ENCODE measurements around the gene LPCAT1. TPM values are rescaled to one million over a fixed set of nuclear protein-coding genes. Genes with fewer than 3 reads are reported as not detected.

The LPCAT1 gene
- total and polyA plus RNA-seq, 2 of the 13 experiments (the other 11 are each of a cell fraction or from before 2014, with no cell fraction given) = 29.8 to 90.6 TPM

DNA sequence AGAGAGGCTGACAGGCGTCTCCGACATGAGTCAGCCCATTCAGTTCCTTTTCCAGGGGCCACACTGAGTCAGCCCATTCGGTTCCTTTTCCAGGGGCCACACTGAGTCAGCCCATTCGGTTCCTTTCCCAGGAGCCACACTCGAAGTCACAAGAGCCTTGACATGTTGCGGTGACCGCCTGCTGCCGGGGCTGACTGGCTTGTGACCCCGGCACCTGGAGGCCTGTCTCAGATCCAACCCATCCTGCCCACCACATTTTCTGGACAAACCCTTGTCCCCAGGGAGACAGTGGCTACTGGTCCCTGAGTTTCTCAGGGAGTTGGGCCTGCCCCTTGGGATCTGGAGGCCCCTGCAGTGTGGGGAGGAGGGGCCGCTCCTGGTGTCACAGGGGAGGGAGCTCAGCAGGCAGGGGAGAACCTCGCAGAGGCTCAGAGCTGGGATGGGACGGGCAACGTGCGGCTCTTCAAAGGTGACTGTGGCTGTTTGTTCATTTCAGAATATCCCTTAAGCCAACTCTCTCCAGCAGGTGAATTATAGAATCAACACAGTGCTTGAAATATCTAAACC, 40.5 kb upstream of the LPCAT1 start (continued):
- TF ChIP-seq CREM (IDR thresholded peaks at IDR 0.05) = peak; percentile 52
- no peak for TF ChIP-seq CREM (CRISPR knock-in tag; IDR thresholded peaks at IDR 0.05)
- TF ChIP-seq SNAPC2 (CRISPR knock-in tag; IDR thresholded peaks at IDR 0.05) = 0 out of 2 replicates have a peak, but pooled peaks have one; percentile 14
- peak; percentile 12 to 59; a peak in 1 of 4 replicates for TF ChIP-seq MAFK (conservative IDR thresholded peaks at IDR 0.05 in 1 of 2, IDR thresholded peaks at IDR 0.05 in 1 of 2; ENCODE audit: low read length in 2 of 2)
- TF ChIP-seq, protein P1, sequence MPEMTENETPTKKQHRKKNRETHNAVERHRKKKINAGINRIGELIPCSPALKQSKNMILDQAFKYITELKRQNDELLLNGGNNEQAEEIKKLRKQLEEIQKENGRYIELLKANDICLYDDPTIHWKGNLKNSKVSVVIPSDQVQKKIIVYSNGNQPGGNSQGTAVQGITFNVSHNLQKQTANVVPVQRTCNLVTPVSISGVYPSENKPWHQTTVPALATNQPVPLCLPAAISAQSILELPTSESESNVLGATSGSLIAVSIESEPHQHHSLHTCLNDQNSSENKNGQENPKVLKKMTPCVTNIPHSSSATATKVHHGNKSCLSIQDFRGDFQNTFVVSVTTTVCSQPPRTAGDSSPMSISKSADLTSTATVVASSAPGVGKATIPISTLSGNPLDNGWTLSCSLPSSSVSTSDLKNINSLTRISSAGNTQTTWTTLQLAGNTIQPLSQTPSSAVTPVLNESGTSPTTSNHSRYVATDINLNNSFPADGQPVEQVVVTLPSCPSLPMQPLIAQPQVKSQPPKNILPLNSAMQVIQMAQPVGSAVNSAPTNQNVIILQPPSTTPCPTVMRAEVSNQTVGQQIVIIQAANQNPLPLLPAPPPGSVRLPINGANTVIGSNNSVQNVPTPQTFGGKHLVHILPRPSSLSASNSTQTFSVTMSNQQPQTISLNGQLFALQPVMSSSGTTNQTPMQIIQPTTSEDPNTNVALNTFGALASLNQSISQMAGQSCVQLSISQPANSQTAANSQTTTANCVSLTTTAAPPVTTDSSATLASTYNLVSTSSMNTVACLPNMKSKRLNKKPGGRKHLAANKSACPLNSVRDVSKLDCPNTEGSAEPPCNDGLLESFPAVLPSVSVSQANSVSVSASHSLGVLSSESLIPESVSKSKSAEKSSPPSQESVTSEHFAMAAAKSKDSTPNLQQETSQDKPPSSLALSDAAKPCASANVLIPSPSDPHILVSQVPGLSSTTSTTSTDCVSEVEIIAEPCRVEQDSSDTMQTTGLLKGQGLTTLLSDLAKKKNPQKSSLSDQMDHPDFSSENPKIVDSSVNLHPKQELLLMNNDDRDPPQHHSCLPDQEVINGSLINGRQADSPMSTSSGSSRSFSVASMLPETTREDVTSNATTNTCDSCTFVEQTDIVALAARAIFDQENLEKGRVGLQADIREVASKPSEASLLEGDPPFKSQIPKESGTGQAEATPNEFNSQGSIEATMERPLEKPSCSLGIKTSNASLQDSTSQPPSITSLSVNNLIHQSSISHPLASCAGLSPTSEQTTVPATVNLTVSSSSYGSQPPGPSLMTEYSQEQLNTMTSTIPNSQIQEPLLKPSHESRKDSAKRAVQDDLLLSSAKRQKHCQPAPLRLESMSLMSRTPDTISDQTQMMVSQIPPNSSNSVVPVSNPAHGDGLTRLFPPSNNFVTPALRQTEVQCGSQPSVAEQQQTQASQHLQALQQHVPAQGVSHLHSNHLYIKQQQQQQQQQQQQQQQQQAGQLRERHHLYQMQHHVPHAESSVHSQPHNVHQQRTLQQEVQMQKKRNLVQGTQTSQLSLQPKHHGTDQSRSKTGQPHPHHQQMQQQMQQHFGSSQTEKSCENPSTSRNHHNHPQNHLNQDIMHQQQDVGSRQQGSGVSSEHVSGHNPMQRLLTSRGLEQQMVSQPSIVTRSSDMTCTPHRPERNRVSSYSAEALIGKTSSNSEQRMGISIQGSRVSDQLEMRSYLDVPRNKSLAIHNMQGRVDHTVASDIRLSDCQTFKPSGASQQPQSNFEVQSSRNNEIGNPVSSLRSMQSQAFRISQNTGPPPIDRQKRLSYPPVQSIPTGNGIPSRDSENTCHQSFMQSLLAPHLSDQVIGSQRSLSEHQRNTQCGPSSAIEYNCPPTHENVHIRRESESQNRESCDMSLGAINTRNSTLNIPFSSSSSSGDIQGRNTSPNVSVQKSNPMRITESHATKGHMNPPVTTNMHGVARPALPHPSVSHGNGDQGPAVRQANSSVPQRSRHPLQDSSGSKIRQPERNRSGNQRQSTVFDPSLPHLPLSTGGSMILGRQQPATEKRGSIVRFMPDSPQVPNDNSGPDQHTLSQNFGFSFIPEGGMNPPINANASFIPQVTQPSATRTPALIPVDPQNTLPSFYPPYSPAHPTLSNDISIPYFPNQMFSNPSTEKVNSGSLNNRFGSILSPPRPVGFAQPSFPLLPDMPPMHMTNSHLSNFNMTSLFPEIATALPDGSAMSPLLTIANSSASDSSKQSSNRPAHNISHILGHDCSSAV (CRISPR knock-in tag; IDR thresholded peaks at IDR 0.05; ENCODE audit: borderline replicate concordance) = no peak
- TF ChIP-seq NRL (CRISPR knock-in tag; IDR thresholded peaks at IDR 0.05; ENCODE audit: borderline replicate concordance) = peak; percentile 62; the same call in 1 of the 2 replicates
- TF ChIP-seq, protein P2, sequence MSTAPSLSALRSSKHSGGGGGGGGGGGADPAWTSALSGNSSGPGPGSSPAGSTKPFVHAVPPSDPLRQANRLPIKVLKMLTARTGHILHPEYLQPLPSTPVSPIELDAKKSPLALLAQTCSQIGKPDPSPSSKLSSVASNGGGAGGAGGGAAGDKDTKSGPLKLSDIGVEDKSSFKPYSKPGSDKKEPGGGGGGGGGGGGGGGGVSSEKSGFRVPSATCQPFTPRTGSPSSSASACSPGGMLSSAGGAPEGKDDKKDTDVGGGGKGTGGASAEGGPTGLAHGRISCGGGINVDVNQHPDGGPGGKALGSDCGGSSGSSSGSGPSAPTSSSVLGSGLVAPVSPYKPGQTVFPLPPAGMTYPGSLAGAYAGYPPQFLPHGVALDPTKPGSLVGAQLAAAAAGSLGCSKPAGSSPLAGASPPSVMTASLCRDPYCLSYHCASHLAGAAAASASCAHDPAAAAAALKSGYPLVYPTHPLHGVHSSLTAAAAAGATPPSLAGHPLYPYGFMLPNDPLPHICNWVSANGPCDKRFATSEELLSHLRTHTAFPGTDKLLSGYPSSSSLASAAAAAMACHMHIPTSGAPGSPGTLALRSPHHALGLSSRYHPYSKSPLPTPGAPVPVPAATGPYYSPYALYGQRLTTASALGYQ (CRISPR knock-in tag; IDR thresholded peaks at IDR 0.05) = 0 out of 2 replicates have a peak, but pooled peaks have one; percentile 39
- TF ChIP-seq RORA (CRISPR knock-in tag; IDR thresholded peaks at IDR 0.05) = no peak
- TF ChIP-seq JUNB (CRISPR knock-in tag; IDR thresholded peaks at IDR 0.05; ENCODE audit: borderline replicate concordance) = no peak
- TF ChIP-seq, protein P3, sequence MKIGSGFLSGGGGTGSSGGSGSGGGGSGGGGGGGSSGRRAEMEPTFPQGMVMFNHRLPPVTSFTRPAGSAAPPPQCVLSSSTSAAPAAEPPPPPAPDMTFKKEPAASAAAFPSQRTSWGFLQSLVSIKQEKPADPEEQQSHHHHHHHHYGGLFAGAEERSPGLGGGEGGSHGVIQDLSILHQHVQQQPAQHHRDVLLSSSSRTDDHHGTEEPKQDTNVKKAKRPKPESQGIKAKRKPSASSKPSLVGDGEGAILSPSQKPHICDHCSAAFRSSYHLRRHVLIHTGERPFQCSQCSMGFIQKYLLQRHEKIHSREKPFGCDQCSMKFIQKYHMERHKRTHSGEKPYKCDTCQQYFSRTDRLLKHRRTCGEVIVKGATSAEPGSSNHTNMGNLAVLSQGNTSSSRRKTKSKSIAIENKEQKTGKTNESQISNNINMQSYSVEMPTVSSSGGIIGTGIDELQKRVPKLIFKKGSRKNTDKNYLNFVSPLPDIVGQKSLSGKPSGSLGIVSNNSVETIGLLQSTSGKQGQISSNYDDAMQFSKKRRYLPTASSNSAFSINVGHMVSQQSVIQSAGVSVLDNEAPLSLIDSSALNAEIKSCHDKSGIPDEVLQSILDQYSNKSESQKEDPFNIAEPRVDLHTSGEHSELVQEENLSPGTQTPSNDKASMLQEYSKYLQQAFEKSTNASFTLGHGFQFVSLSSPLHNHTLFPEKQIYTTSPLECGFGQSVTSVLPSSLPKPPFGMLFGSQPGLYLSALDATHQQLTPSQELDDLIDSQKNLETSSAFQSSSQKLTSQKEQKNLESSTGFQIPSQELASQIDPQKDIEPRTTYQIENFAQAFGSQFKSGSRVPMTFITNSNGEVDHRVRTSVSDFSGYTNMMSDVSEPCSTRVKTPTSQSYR (CRISPR knock-in tag; IDR thresholded peaks at IDR 0.05; ENCODE audit: borderline replicate concordance) = peak; percentile 29; the same call in 1 of the 2 replicates
- TF ChIP-seq, protein P4, sequence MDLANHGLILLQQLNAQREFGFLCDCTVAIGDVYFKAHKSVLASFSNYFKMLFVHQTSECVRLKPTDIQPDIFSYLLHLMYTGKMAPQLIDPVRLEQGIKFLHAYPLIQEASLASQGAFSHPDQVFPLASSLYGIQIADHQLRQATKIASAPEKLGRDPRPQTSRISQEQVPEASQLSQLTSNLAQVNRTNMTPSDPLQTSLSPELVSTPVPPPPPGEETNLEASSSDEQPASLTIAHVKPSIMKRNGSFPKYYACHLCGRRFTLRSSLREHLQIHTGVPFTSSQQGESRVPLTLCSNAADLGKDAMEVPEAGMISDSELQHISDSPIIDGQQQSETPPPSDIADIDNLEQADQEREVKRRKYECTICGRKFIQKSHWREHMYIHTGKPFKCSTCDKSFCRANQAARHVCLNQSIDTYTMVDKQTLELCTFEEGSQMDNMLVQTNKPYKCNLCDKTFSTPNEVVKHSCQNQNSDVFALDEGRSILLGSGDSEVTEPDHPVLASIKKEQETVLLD (CRISPR knock-in tag; IDR thresholded peaks at IDR 0.05; ENCODE audit: low read depth) = no peak
- peak; percentile 34; the same call in 1 of the 2 replicates for TF ChIP-seq ZMAT3 (CRISPR knock-in tag; conservative IDR thresholded peaks at IDR 0.05)
- TF ChIP-seq ZBTB42 (CRISPR knock-in tag; IDR thresholded peaks at IDR 0.05) = no peak
- no peak for TF ChIP-seq BRCA1 (CRISPR knock-in tag; IDR thresholded peaks at IDR 0.05)
- TF ChIP-seq ZNF230 (CRISPR knock-in tag; IDR thresholded peaks at IDR 0.05) = 0 out of 2 replicates have a peak, but pooled peaks have one; percentile 49

All from HepG2 (cell line).